HG02840 (cell line): ENCODE results near the gene EPS15.
"Not testable (repeated sequence)": the region's sequence is repeated elsewhere in the genome, so short reads cannot be mapped to it uniquely, and the experiment has no call there.

Experiments
- ATAC-seq: cut with Tn5 transposase; IDR thresholded peaks from one replicate; pipeline ENCODE4 v1.9.1; 2021; ENCODE audit warnings: mild to moderate bottlenecking, moderate library complexity, moderate number of reproducible peaks; ENCODE audit not compliant: unreplicated experiment, low FRiP score

The EPS15 gene

DNA sequence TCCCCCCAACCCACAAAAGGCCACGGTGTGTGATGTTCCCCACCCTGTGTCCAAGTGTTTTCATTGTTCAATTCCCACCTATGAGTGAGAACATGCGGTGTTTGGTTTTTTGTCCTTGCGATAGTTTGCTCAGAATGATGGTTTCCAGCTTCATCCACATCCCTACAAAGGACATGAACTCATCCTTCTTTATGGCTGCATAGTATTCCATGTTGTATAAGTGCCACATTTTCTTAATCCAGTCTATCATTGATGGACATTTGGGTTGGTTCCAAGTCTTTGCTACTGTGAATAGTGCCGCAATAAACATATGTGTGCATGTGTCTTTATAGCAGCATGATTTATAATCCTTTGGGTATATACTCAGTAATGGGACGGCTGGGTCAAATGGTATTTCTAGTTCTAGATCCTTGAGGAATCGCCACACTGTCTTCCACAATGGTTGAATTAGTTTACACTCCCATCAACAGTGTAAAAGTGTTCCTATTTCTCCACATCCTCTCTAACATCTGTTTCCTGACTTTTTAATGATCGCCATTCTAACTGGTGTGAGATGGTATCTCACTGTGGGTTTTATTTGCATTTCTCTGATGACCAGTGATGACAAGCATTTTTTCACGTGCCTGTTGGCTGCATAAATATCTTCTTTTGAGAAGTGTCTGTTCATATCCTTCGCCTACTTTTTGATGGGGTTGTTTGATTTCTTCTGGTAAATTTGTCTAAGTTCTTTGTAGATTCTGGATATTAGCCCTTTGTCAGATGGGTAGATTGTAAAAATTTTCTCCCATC, 44.0 kb downstream of the EPS15 start:
- not testable (repeated sequence) for ATAC-seq

DNA sequence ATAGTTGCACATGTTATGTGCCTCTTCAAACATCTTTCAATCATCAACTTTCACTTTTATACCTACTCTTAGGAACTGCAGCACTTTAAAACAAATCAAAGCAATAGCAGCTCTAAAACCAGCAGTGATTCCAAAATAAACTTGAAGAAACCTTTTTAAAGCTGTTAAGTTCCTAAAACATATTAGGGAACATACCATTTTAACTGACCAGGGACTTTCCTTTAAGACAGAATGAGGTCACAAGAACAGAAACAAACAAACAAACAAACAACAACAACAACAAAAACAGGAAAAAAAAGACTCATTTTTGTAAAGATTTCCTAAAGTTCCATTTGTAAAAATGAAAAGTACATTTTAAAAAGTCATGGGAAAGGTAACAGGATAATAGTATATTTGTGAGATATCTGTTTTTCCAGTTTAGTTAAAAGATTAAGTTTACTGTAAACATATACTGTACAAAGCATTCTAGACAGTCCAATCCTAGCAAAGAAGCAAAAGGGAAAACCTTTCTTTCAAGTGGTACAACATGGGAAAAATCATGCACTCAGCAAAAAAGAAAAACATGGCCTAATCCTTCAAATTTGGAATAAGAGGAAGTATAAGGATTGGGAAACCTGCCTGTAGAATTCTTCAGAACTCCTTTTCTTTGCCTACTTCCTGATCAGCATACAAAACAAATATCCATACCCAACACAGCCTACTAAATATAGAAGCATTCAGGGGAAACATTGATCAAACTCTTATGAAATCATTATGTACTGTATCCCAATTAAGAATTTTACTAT, 45.5 kb downstream of the EPS15 start:
- ATAC-seq: no peak

DNA sequence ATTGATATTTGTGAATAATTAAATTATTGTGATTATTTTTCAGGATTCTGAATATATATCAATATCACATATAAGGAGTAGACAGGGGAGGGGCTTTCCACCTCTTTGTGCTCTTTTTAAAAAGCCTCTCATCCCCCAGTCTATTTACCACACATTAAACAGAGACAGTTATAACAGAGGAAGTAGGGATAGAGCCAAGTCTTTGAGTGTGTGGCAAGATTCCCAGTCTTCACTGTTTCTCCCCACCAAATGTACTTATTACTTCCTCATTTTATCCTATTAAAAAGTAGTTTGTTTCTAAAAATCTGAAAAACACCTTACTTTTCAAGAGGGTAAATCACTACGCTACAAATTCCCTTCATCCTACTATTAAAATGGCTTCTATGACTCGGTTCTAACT, 46.7 kb downstream of the EPS15 start:
- no peak for ATAC-seq

DNA sequence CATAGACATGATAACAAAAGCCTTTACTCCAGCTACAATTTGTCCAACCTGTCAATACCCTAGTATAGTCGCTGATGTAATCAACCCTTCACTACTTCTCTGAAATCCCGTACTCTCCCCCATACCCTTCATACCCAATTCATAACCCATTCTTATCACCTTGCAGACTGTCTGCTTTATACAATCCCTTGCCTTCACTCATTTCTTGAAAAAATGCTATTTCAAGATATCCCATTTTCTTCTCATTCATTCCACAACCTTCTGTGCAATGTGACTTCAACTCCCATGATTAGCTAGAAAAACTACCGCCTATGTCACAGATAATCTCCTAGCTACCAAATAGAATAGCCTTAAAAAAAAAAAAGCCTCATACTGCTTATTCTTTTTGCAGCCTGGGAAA, 49.5 kb downstream of the EPS15 start:
- no peak for ATAC-seq

DNA sequence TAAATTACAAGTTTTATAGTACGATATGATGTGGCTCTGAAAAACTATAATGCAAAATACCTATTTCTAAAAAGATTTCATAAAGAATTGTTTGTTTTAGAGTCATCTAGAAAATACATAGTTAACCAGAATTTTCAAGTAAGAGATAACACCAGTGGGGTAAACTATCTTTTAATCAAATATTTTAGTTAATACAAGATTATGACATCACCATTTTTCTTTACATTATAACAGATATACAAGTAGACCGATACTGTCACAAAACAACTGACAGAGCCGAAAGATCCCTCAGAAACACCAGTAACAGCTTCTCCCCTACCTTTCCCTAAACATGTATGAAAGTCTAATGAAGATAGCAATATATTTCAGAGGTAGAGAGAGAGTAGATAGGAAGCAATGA, 54.2 kb downstream of the EPS15 start:
- no peak for ATAC-seq

DNA sequence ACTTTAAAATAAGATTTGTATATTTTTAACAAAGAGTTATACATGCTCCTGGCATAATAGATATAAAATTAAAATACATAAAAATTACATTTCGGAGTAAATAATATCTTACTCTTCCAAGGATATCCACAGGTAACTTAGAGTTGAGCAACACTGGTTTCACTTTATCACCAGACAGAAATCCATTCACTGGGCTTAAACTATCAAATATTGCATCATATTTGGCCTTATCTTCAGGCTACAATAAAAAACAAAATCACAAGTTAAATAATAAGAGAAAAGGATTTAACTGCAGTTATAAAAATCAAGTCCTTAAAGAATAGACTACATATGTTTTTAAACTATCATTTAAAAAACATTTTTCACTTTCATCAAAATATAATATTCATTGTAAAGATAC, 55.5 kb downstream of the EPS15 start:
- ATAC-seq: no peak

DNA sequence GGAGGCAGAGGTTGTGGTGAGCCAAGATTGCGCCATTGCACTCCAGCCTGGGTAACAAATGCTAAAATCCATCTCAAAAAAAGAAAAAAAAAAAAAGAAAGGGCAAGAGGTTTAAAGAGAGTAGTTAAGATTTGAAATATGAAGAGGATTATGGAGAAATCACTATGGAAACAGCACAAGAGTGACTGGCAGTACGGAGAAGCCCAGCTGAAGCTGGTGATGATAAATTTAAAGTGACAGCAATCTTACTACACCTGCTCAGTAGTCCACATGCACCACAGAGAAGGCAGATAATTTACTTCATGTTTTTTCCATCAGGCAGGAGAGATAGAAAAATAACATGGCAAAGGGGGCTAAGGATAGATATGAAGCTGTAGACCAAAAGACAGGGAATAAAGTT, 56.8 kb downstream of the EPS15 start:
- not testable (repeated sequence) for ATAC-seq

DNA sequence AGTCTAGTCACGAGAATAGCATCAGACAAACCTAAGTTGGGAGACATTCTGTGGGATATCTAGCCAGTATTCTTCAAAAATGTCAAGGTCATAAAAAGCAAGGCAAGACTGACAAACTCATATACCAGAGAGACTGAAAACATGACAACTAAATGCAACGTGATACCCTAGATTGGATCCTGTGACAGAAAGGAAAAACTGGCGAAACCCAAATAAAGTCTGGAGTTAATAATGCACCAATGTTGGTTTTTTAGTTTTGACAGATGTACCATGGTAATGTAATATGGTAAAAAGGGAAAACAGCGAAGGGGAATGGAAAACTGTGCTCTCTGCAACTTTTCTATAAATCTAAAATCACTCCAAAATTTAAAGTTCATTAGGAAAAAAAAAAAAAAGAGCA, 64.5 kb downstream of the EPS15 start:
- ATAC-seq: no peak

DNA sequence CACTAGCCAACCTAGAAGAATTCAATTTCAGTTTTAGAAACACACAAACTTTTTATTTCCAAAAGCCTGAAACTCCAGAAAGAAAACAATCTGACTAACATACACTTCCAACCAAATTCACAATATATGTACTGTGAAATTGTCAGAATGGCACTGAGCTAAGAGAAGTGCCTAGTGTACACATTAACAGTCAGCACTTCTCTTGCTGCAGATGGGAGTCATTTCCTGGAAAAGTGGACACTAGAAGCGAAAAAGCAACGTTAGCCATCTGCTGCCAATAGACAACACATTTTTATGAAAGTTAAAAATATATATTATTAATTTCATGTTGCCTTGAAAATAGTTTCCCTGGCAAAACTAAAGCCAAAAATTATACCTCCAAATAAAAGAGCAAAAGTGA, 66.1 kb downstream of the EPS15 start:
- ATAC-seq: no peak

DNA sequence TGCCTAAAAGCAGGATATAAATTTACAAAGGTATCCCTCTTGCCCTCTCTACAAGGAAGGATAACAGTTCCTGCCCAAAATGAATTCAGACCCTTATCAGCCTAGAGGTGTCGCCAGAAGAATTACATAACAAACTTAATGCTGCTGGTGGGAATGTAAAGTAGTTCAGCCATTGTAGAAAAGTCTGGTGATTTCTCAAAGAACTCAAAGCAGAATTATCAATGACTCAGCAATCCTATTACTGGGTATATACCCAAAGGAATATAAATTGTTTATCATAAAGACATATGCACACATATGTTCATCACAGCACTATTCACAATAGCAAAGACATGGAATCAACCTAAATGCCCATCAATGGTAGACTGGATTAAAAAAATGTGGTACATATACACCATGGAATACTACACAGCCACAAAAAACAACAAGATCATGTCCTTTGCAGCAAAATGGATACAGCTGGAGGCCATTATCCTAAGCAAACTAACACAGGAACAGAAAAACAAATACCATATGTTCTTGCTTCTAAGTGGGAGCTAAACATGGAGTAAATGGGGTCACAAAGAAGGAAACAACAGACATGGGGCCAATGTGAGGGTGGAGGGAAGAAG, 70.1 kb downstream of the EPS15 start:
- ATAC-seq: not testable (repeated sequence)

DNA sequence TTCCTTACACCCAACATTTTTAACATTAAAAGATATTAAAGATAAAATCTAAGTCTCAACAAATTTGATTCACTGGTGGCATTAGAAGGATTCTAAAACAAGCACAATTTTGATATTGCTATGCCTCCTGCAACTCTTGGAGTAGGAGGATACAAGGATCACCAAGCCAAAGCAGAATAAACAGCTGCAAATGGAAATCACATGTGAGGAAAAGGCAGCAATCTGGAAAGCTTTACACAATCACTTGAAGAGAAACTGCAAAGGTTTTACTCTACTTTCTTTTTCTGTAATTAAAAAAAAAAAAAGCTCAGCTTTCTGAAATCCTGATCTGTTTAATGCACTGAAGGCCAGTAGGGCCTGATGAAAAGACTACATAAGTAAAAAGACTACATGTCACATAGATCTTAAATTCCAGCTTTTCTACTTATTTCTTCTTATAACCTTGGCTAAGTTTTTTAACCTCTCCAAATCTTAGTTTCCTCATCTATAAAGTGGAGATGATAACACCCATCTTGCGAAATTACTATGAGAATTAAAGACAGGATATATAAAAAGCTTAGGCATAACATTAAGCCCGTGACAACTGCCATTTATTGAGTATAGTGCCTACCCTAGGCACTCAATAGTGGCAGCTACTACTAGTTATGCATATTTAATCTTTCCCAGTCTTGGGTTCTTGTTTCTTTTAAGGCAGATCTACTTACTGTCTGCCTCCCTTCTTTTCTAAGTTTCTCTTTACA, 73.5 kb downstream of the EPS15 start:
- ATAC-seq: no peak

DNA sequence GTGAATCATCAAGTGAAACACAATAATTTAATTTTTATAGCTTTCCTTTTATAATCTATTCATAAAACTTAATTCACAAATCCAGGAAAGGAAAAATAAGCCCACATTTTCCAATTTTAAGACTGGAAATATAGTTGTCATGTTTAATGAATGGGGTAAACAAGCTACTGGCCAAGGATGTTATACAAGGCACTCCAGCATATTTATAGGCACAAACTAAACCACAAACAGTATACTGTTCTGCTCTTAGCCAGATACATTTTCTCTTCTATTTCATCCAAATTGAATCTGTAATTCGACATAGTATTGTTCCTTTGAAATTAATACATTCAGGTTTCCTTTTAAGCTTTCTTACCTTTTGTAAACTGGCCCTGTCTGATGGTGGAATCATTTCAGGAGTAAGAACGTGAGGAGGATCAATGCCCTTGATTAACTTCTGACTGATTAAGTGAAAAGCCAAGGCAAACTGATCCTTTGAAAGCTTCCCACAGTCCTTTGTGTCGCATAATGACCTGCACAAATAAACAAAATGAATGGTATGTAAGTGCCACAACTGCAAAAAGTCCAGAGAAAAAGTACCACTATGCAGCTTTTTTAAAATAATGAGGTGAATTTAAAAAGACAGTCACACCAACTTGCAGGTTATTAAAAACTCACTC, 74.4 kb downstream of the EPS15 start:
- ATAC-seq: no peak

DNA sequence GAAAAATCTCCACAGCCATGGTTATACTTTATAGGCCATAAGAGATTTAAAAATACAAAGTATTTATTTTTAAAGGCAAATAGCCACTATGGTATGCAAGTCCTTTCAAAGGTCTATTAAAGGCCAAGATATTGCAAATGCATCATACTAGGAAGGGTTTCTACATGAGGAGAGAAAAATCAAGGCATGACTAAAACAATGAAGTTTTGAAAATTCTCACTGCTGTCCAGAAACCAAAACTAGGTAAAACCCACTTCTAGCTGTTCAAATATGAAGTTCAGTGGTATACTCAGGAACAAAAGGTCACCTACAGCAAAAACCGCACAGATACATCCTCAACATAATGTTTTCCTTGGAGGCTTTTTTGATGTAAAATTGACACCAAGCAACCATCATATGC, 75.0 kb downstream of the EPS15 start:
- no peak for ATAC-seq

DNA sequence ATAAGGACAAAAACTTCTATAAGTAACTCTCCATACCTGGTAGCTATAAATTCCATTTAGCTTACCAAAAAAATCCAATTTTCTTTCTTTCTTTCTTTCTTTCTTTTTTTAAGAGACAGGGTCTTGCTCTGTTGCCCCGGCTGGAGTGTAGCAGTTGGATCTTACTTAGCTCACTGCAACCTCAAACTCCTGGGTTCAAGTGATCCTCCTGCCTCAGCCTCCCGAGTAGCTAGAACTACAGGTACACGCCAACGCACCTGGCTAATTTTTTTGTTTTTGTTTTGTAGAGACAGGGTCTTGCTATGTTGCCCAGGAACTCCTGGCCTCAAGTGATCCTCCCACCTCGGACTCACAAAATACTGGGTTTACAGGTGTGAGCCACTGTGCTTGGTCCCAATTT, 75.5 kb downstream of the EPS15 start:
- no peak for ATAC-seq

DNA sequence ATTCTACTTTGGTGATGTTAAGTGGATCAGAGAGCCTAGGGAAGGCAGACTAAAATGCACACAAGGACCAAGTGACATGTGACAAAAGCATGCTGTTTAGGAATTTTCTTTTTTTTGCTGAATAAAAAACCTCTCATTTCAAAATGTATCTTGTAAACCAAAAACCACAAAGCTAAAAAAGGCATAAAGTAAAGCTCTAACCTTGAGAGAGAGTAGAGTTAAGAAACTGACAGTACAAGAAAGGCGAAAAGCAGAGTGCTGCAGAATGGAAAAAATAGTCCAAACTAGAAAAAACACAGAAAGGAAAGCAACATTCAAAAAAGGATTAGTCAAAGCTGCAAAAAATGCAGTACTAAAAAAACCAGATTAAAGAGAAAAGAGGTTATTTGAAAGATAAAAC, 76.5 kb downstream of the EPS15 start:
- no peak for ATAC-seq

DNA sequence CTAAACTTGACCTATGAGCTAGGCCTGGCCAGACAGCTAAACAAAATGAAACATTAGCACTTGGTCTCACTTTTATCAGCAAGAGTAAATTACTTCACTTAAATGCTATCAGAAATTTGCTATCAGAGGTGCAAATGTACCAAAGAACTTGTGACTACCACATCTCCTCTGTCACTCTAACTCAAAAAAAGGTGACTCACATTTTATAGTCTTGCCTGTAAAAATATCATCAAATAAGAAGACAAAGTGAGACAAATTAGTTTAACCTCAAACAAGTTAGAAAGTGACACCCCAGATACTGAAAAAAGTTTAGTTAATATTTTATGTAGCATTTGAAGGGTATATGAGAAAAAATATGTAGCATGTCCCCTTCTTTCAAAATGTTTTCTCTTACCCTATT, 76.9 kb downstream of the EPS15 start:
- ATAC-seq: no peak

DNA sequence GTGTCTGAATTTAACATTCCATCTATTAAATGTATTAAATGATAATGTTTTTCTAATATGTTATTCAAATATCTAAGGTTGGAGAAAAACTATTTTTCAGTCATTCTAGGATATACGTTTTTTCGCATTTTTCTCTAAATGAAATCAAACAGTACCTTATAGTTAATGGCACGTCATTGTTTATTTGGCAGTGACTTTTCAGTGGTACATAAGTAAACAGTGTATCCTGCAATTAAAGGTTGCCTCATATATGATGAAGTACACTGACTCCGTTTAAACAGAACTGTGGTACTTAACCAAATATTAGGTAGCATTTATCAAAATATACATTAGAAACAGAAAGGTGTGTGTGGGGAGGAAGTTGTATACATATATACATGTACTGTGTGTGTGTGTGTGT, 79.2 kb downstream of the EPS15 start:
- ATAC-seq: no peak

DNA sequence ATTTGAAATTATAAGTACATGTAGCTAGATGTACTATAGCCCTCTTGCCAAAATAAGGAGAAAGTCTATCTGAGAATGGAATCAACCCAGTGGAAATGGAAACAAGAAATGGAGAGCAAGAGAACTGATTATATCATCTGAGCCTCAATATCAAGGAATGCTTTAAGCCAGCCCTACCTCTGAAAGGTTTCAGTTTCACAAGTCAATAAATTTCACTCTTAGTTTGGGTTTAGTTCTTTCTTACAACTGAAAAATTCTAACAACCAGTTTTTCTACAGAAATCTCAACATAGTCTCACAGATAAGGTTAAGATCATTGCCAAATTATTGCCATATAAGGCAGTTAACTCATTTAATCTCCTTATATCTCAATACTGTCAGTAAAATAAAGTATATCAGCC, 80.0 kb downstream of the EPS15 start:
- no peak for ATAC-seq

DNA sequence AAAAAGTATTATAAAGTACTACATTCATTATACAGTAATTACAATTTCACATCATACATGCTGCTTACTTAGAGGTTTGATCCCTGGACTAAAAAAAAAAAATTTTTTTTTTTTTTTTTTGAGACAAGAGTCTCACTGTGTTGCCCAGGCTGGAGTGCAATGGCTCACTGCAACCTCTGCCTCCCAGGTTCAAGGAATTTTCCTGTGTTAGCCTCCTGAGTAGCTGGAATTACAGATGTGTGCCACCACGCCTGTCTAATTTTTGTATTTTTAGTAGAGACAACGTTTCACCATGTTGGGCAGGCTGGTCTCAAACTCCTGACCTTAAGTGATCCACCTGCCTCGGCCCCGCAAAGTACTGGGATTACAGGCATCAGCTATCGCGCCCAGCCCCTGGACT, 81.7 kb downstream of the EPS15 start:
- ATAC-seq: not testable (repeated sequence)

DNA sequence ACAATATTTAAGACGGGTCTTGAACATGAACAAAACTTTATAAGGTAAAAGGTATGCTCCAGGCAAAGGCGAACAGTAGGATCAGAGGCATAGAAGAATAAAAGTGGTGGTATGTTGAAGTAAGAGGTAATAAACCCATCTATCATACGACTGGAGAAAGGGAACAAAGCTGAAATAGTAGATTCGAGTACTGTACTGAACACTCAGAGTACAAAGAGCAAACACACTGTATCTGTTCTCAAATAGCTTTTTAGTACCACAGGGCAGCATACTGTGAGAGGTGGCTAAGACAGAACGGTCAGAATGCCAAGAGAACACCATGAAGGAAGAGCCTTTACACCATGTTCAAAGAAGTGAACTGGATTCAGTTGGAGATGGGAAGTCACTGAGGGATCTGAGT, 83.2 kb downstream of the EPS15 start:
- no peak for ATAC-seq
